ENCODE measurements around the gene PHLDA3.
A peak's percentile ranks its signal among the peaks of the same experiment; 100 is the strongest.

The PHLDA3 gene

GRCh38 chr1:201468844-201469644 lies at the start of gene PHLDA3:
Gene PHLDA3 (minus strand): TSS chr1:201469188. CDS start chr1:201468786, 402 bp downstream.
- DNase-seq (ENCODE audit: extremely low spot score, insufficient read length, low read depth) = no peak

GRCh38 chr1:201518071-201518470 lies 49.1 kb upstream of the PHLDA3 start:
- DNase-seq (ENCODE audit: extremely low spot score, insufficient read length, low read depth) (no peak), FAIRE-seq (no peak)

More at GRCh38 chr1:201468844-201469644, at the start of gene PHLDA3:
- peak; percentile 58 for FAIRE-seq

- FAIRE-seq (no peak), DNase-seq (ENCODE audit: extremely low spot score, insufficient read length, low read depth) (no peak)
These were observed 48.6 kb upstream of the PHLDA3 start for GRCh38 chr1:201517631-201518030.

GRCh38 chr1:201516511-201517127 lies 47.6 kb upstream of the PHLDA3 start:
- DNase-seq (ENCODE audit: extremely low spot score, insufficient read length, low read depth) = no peak
- FAIRE-seq = no peak

GRCh38 chr1:201515895-201516294 lies 46.9 kb upstream of the PHLDA3 start:
- FAIRE-seq (no peak), DNase-seq (ENCODE audit: extremely low spot score, insufficient read length, low read depth) (no peak)

- FAIRE-seq = no peak
- no peak for DNase-seq (ENCODE audit: extremely low spot score, insufficient read length, low read depth)
These were observed 46.2 kb upstream of the PHLDA3 start for GRCh38 chr1:201515062-201515750.

GRCh38 chr1:201514466-201514865 lies 45.5 kb upstream of the PHLDA3 start:
- no peak for FAIRE-seq
- DNase-seq (ENCODE audit: extremely low spot score, insufficient read length, low read depth) = no peak

GRCh38 chr1:201513498-201514243 lies 44.7 kb upstream of the PHLDA3 start:
- DNase-seq (ENCODE audit: extremely low spot score, insufficient read length, low read depth) (no peak), FAIRE-seq (no peak)

- DNase-seq (ENCODE audit: extremely low spot score, insufficient read length, low read depth) = no peak
- FAIRE-seq = peak; percentile 53
These were observed 43.1 kb upstream of the PHLDA3 start for GRCh38 chr1:201511941-201512539.

- DNase-seq (ENCODE audit: extremely low spot score, insufficient read length, low read depth) = no peak
- no peak for FAIRE-seq
These were observed 42.5 kb upstream of the PHLDA3 start for GRCh38 chr1:201511396-201511940.

- DNase-seq (ENCODE audit: extremely low spot score, insufficient read length, low read depth) (no peak), FAIRE-seq (no peak)
These were observed 41.7 kb upstream of the PHLDA3 start for GRCh38 chr1:201510734-201511133.

- FAIRE-seq (no peak), DNase-seq (ENCODE audit: extremely low spot score, insufficient read length, low read depth) (no peak)
These were observed 40.8 kb upstream of the PHLDA3 start for GRCh38 chr1:201509601-201510374.

GRCh38 chr1:201508809-201509208 lies 39.8 kb upstream of the PHLDA3 start:
- DNase-seq (ENCODE audit: extremely low spot score, insufficient read length, low read depth) = no peak
- FAIRE-seq = no peak

GRCh38 chr1:201507360-201507675 lies 38.3 kb upstream of the PHLDA3 start:
- FAIRE-seq = no peak
- no peak for DNase-seq (ENCODE audit: extremely low spot score, insufficient read length, low read depth)

- DNase-seq (ENCODE audit: extremely low spot score, insufficient read length, low read depth) (peak; percentile 93), FAIRE-seq (peak; percentile 82)
These were observed 37.8 kb upstream of the PHLDA3 start, which contains the start of gene CSRP1 for GRCh38 chr1:201506557-201507359. Gene CSRP1 (minus strand): TSS chr1:201507123. CDS start chr1:201496303, 10,820 bp downstream.

- DNase-seq (ENCODE audit: extremely low spot score, insufficient read length, low read depth) (no peak), FAIRE-seq (no peak)
These were observed 37.1 kb upstream of the PHLDA3 start for GRCh38 chr1:201506092-201506491.

- FAIRE-seq (no peak), DNase-seq (ENCODE audit: extremely low spot score, insufficient read length, low read depth) (no peak)
These were observed 36.5 kb upstream of the PHLDA3 start for GRCh38 chr1:201505503-201505890.

All from GM18507 (cell line).